DND-41 (cell line): ENCODE measurements around the gene C3AR1.

ENCODE experiments used
- EZH2 ChIP-seq: IDR thresholded peaks from 3 replicates; pipeline ENCODE4 v1.6.1; 2012; ENCODE audit warnings: borderline replicate concordance, low read depth, mild to moderate bottlenecking, moderate library complexity, low read length, inconsistent platforms; ENCODE audit not compliant: severe bottlenecking
- TF ChIP-seq, protein P1 (sequence below): IDR thresholded peaks from 2 replicates; pipeline ENCODE4 v1.5.1; 2012; ENCODE audit warnings: borderline replicate concordance, low read length, moderate library complexity, mild to moderate bottlenecking; ENCODE audit not compliant: poor library complexity, severe bottlenecking; ENCODE audit errors: extremely low read depth

- TF ChIP-seq, protein P1, sequence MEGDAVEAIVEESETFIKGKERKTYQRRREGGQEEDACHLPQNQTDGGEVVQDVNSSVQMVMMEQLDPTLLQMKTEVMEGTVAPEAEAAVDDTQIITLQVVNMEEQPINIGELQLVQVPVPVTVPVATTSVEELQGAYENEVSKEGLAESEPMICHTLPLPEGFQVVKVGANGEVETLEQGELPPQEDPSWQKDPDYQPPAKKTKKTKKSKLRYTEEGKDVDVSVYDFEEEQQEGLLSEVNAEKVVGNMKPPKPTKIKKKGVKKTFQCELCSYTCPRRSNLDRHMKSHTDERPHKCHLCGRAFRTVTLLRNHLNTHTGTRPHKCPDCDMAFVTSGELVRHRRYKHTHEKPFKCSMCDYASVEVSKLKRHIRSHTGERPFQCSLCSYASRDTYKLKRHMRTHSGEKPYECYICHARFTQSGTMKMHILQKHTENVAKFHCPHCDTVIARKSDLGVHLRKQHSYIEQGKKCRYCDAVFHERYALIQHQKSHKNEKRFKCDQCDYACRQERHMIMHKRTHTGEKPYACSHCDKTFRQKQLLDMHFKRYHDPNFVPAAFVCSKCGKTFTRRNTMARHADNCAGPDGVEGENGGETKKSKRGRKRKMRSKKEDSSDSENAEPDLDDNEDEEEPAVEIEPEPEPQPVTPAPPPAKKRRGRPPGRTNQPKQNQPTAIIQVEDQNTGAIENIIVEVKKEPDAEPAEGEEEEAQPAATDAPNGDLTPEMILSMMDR = no peak
- TF ChIP-seq EZH2 = no peak
Observed at GRCh38 chr12:8050600-8051250, 15.4 kb downstream of the C3AR1 start.
